Endothelial cell of umbilical vein (primary cell): ENCODE measurements around the gene MBOAT1. TPM values are rescaled to one million over a fixed set of nuclear protein-coding genes. Genes with fewer than 3 reads are reported as not detected.

Source experiments
- BruUV-seq: library from RNA; stranded (reverse); fragments of 400-500 nt; replicated peaks from 2 replicates; lab custom pipeline; 2021; lab: Mats Ljungman, UMichigan
- CTCF ChIA-PET: fragments of 300-600, 350-600 bp; sonication (Branson Sonifier 250); formaldehyde crosslinking; loops from one replicate; lab custom pipeline; 2021; ENCODE audit warnings: antibody characterized with exemption, inconsistent platforms; lab: Charles Lee
- POLR2A ChIA-PET: fragments of 300-600, 350-600 bp; sonication (Branson Sonifier 250); formaldehyde crosslinking; loops from one replicate; lab custom pipeline; 2021; ENCODE audit warnings: antibody characterized with exemption, inconsistent platforms; lab: Charles Lee
- DNase-seq: peaks from one replicate; pipeline ENCODE4 v3.0.0-alpha.2; 2011; ENCODE audit warnings: low read depth, low spot score
- FAIRE-seq: peaks from 2 replicates; lab custom pipeline; 2011; peaks lifted over from hg19 to GRCh38; lab: Jason Lieb, UNC
- H2AFZ ChIP-seq: 2 replicates; pipeline ENCODE4 v1.6.0; 2012; ENCODE audit warnings: low read depth, low read length, control low read depth, inconsistent platforms
- H3K27ac ChIP-seq: 2 replicates; pipeline ENCODE4 v1.5.1; 2011; ENCODE audit warnings: low read depth, mild to moderate bottlenecking, control low read depth, low read length, moderate library complexity; ENCODE audit not compliant: insufficient read depth
- H3K27me3 ChIP-seq, 2 experiments: 2 replicates each; pipeline versions ENCODE4 v1.6.0 to v1.6.1; 2011; ENCODE audit warnings: low read length in 2 of 2, mixed read lengths in 1 of 2; ENCODE audit not compliant: control insufficient read depth in 2 of 2, insufficient read depth in 2 of 2
- H3K36me3 ChIP-seq, 2 experiments: 2 replicates in 1 of 2; 3 replicates in 1 of 2; pipeline ENCODE4 v1.5.1; 2011; ENCODE audit warnings: low read length in 2 of 2, mild to moderate bottlenecking in 1 of 2, moderate library complexity in 1 of 2; ENCODE audit not compliant: control insufficient read depth in 2 of 2, insufficient read depth in 2 of 2; ENCODE audit errors: extremely low read depth in 1 of 2
- H3K4me1 ChIP-seq: 3 replicates; pipeline ENCODE4 v1.5.1; 2011; ENCODE audit warnings: mild to moderate bottlenecking, low read length; ENCODE audit not compliant: control insufficient read depth, insufficient read depth; ENCODE audit errors: extremely low read depth
- H3K4me2 ChIP-seq: 2 replicates; pipeline ENCODE4 v1.6.1; 2011; ENCODE audit warnings: low read length, control low read depth, mixed read lengths; ENCODE audit not compliant: insufficient read depth
- H3K4me3 ChIP-seq, 3 experiments: fragments of 200-600 bp in 1 of 3; sonication (generic), shearing (Covaris generic) in 1 of 3; replicated peaks in 1 of 3; 2 replicates each; pipeline ENCODE4 v1.5.1; 2011 to 2016; ENCODE audit warnings: control low read depth in 3 of 3, low read length in 3 of 3, mild to moderate bottlenecking in 2 of 3, inconsistent platforms in 1 of 3, low read depth in 1 of 3, moderate library complexity in 1 of 3; ENCODE audit not compliant: insufficient read depth in 1 of 3
- H3K79me2 ChIP-seq: 2 replicates; pipeline ENCODE4 v1.6.0; 2012; ENCODE audit warnings: low read length, inconsistent platforms; ENCODE audit not compliant: control insufficient read depth, insufficient read depth
- H3K9ac ChIP-seq: replicated peaks from 2 replicates; pipeline ENCODE3; 2011; ENCODE audit warnings: low read length, control low read depth; ENCODE audit not compliant: insufficient read depth; ENCODE audit errors: extremely low read depth
- H3K9me1 ChIP-seq: replicated peaks from 3 replicates; pipeline ENCODE4 v1.6.0; 2011; ENCODE audit warnings: mild to moderate bottlenecking, low read length; ENCODE audit not compliant: control insufficient read depth, insufficient read depth; ENCODE audit errors: extremely low read depth
- H3K9me3 ChIP-seq: replicated peaks from 2 replicates; pipeline ENCODE4 v1.5.1; 2012; ENCODE audit warnings: low read length, inconsistent platforms; ENCODE audit not compliant: control insufficient read depth, insufficient read depth
- H4K20me1 ChIP-seq: replicated peaks from 2 replicates; pipeline ENCODE3; 2011; ENCODE audit warnings: mild to moderate bottlenecking, low read length; ENCODE audit not compliant: control insufficient read depth, insufficient read depth; ENCODE audit errors: extremely low read depth
- EZH2 ChIP-seq: IDR thresholded peaks from 2 replicates; pipeline ENCODE4 v1.6.1; 2012; ENCODE audit warnings: borderline replicate concordance, low read depth, mild to moderate bottlenecking, moderate library complexity, low read length, inconsistent platforms; ENCODE audit not compliant: severe bottlenecking
- FOS ChIP-seq: IDR thresholded peaks from 2 replicates; pipeline ENCODE4 v1.6.1; 2011; ENCODE audit warnings: mild to moderate bottlenecking, low read length, moderate library complexity, borderline replicate concordance; ENCODE audit not compliant: insufficient read depth
- GATA2 ChIP-seq: IDR thresholded peaks from 2 replicates; pipeline ENCODE4 v1.7.0; 2011; ENCODE audit warnings: low read depth, mild to moderate bottlenecking, moderate library complexity, mixed read lengths, low read length; ENCODE audit not compliant: insufficient read length, insufficient read depth
- JUN ChIP-seq: IDR thresholded peaks from 2 replicates; pipeline ENCODE4 v1.6.1; 2011; ENCODE audit warnings: borderline replicate concordance, low read depth; ENCODE audit not compliant: insufficient read length, insufficient read depth
- MYC ChIP-seq: IDR thresholded peaks from one replicate; pipeline ENCODE4 v1.6.1; 2011; ENCODE audit warnings: mild to moderate bottlenecking, low read depth, low read length
- POLR2A ChIP-seq: IDR thresholded peaks from 2 replicates; pipeline ENCODE4 v1.6.1; 2012; ENCODE audit warnings: low read depth, mild to moderate bottlenecking, control low read depth, low read length
- POLR2AphosphoS5 ChIP-seq: IDR thresholded peaks from 2 replicates; pipeline ENCODE4 v1.6.1; 2012; ENCODE audit warnings: low read depth, mild to moderate bottlenecking, control low read depth, low read length, moderate library complexity; ENCODE audit not compliant: insufficient read depth
- dilution Hi-C: fragments of 300-500 bp; cut with MboI; formaldehyde crosslinking; loops from one replicate; pipeline ENCODE4 v1.15.0; 2019; ENCODE audit warnings: low sequenced_read_pairs; ENCODE audit not compliant: extremely low pct_ligation_motif_present
- intact Hi-C: fragments of 100-400 bp; cut with micrococcal nuclease; formaldehyde crosslinking; loops from one replicate; pipeline ENCODE4 v1.10.0; 2022
- polyA plus RNA-seq, 4 experiments: library from polyadenylated mRNA; depleted of rRNA in 3 of 4; stranded (reverse) in 3 of 4; unstranded in 1 of 4; fragments of >200 nt; gene quantifications; 2 replicates each; pipeline versions ENCODE4 v1.2.1 to v1.2.3, GENCODE V29; 2011 to 2012; ENCODE audit warnings: missing spikeins in 1 of 4
- total RNA-seq: library from RNA; stranded (reverse); gene quantifications from 2 replicates; pipeline ENCODE4 v1.2.3, GENCODE V29; 2021
- TF ChIP-seq, protein P1 (sequence below), 2 donors: IDR thresholded peaks; 1 replicate in 1 of 2; 2 replicates in 1 of 2; pipeline ENCODE4 v1.5.1; 2011; ENCODE audit warnings: low read length in 2 of 2, mild to moderate bottlenecking in 2 of 2, moderate library complexity in 2 of 2, control low read depth in 1 of 2, inconsistent platforms in 1 of 2, low read depth in 1 of 2; ENCODE audit not compliant: insufficient read depth in 1 of 2; ENCODE audit errors: extremely low read depth in 1 of 2
- TF ChIP-seq, protein P2 (sequence below): IDR thresholded peaks from 2 replicates; pipeline ENCODE4 v1.6.1; 2011; ENCODE audit not compliant: insufficient read depth, insufficient read length

MBOAT1 gene
- total and polyA plus RNA-seq, 2 donors (not counting 3 experiments of a cell fraction or from before 2014, with no cell fraction given), result 2.1 to 5.4 TPM

DNA sequence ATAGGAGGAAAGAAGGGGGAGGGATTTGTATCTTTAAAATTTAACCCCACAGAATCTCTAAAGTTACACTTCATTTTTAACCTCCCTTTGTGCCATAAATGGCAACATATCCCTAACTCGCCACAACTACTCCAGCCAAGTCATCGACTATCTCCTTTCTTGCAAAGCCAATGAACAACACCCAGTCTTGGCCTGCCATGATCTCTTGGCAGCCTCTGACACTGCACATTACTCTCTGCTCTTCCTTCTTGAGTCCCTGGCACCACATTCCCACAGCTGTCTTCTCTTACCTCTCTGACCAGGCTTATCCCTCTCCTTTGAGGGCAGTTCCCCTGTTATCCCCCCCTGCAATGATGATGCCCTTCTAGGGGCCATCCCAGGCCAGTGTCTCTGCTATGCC lies 42.5 kb downstream of the MBOAT1 start:
- no peaks in the 10 kb centered on the region for H3K79me2 ChIP-seq
- no peaks in the 10 kb centered on the region for H3K9me3 ChIP-seq
- dilution Hi-C loops (no loop called here), intact Hi-C loops (no loop called here)
- H3K27ac ChIP-seq, result no peak overlapping the region
- no TSS peak for BruUV-seq
- ChIA-PET POLR2A (no interaction called here), CTCF (no interaction called here)
- no peak overlapping the region for H3K4me2 ChIP-seq
- no peaks in the 10 kb centered on the region for H4K20me1 ChIP-seq
- no peaks in the 10 kb centered on the region for H3K36me3 ChIP-seq
- no peaks in the 10 kb centered on the region for H3K9me1 ChIP-seq
- no peak overlapping the region for H3K9ac ChIP-seq
- no peaks in the 10 kb centered on the region for H3K4me1 ChIP-seq
- H3K4me3 ChIP-seq, result no peak overlapping the region
- H2AFZ ChIP-seq, result no peak overlapping the region
- TF ChIP-seq, protein P1, sequence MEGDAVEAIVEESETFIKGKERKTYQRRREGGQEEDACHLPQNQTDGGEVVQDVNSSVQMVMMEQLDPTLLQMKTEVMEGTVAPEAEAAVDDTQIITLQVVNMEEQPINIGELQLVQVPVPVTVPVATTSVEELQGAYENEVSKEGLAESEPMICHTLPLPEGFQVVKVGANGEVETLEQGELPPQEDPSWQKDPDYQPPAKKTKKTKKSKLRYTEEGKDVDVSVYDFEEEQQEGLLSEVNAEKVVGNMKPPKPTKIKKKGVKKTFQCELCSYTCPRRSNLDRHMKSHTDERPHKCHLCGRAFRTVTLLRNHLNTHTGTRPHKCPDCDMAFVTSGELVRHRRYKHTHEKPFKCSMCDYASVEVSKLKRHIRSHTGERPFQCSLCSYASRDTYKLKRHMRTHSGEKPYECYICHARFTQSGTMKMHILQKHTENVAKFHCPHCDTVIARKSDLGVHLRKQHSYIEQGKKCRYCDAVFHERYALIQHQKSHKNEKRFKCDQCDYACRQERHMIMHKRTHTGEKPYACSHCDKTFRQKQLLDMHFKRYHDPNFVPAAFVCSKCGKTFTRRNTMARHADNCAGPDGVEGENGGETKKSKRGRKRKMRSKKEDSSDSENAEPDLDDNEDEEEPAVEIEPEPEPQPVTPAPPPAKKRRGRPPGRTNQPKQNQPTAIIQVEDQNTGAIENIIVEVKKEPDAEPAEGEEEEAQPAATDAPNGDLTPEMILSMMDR (IDR thresholded peaks at IDR 0.05; ENCODE audit: extremely low read depth in 1 of 2, insufficient read depth in 1 of 2, low read depth in 1 of 2, low read length in 2 of 2), result no peak
- no peak for TF ChIP-seq JUN
- no peak for TF ChIP-seq POLR2A
- TF ChIP-seq, protein P2, sequence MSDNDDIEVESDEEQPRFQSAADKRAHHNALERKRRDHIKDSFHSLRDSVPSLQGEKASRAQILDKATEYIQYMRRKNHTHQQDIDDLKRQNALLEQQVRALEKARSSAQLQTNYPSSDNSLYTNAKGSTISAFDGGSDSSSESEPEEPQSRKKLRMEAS, result no peak
- TF ChIP-seq GATA2, result no peak
- TF ChIP-seq POLR2AphosphoS5, result no peak
- TF ChIP-seq EZH2, result no peak
- TF ChIP-seq FOS, result no peak
- TF ChIP-seq MYC, result no peak
- DNase-seq, result no peak
- no peak for FAIRE-seq
- no peaks in the 10 kb centered on the region for H3K27me3 ChIP-seq
